GM11168 (cell line): ENCODE data around the gene CDH26.

Experiments
- in situ Hi-C: fragments of 300-500 bp; cut with MboI; formaldehyde crosslinking; loops from one replicate; pipeline ENCODE4 v1.12.0; 2022; ENCODE audit warnings: low sequenced_read_pairs; ENCODE audit not compliant: unreplicated experiment

The CDH26 gene

GRCh38 chr20:60057123-60057865 lies 99.1 kb downstream of the CDH26 start:
- in situ Hi-C loops = no loop called here

- in situ Hi-C loops = no loop called here
These were observed 99.9 kb downstream of the CDH26 start for GRCh38 chr20:60057866-60058807.

GRCh38 chr20:60058879-60059278 lies 100.7 kb downstream of the CDH26 start:
- in situ Hi-C loops = no loop called here

GRCh38 chr20:60060006-60060557 lies 101.9 kb downstream of the CDH26 start:
- in situ Hi-C loops = no loop called here

- in situ Hi-C loops = no loop called here
These were observed 102.4 kb downstream of the CDH26 start for GRCh38 chr20:60060593-60060992.

- in situ Hi-C loops = no loop called here
These were observed 104.3 kb downstream of the CDH26 start for GRCh38 chr20:60062431-60063047.

GRCh38 chr20:60063048-60063451 lies 104.8 kb downstream of the CDH26 start:
- in situ Hi-C loops = no loop called here

GRCh38 chr20:60063739-60064380 lies 105.6 kb downstream of the CDH26 start:
- in situ Hi-C loops = no loop called here
